Kidney capillary endothelial cell (primary cell): ENCODE results near the gene UBE2E2.

Experiments used
- DNase-seq: peaks from one replicate; pipeline ENCODE4 v3.0.0-alpha.2; 2018; ENCODE audit warnings: low spot score

The UBE2E2 gene

GRCh38 chr3:23276913-23277658, 74.0 kb downstream of the UBE2E2 start:
- DNase-seq: no peak

- no peak for DNase-seq
Measured at GRCh38 chr3:23277688-23278087, 74.6 kb downstream of the UBE2E2 start.

DNA sequence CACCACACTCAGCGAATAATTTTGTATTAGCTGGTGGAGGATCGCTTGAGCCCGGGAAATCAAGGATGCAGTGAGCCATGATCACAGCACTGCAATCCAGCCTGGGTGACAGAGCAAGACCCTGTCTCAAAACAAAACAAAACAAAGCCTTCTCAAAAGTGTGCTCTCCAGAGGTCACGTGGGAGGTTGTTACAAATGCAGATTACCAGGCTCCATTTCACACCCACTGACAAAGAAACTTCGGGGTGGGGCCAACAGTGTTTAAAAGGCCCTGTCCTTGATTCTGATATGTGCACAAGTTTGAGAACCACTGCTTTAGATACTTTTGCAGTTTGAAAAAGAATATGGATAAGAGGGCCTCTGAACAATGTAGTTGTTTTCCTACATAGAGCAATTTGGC, 80.5 kb downstream of the UBE2E2 start:
- DNase-seq: no peak

- DNase-seq: no peak
Measured at GRCh38 chr3:23288286-23288685, 85.2 kb downstream of the UBE2E2 start.

DNA sequence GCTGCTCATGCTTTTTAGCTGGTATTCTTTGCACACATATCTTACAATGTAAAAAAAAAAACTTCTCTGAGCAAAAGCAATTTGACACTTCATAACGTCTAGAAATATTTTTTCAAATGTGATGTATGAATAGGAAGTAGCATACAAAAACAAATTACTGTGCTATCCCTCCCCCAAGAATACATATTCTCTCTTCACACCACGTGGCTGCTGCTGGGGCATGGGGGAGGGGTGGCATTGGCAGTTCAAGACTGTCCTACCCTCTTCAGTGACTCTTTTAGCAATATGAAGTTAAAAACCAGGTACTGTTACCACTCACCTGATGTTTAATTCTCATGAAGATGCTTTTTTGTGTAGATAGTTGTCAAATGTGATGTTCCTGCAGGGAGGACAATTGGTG, 85.6 kb downstream of the UBE2E2 start:
- no peak for DNase-seq

- no peak for DNase-seq
Measured at GRCh38 chr3:23292432-23292831, 89.3 kb downstream of the UBE2E2 start.

GRCh38 chr3:23294770-23295387, 91.8 kb downstream of the UBE2E2 start:
- DNase-seq: no peak

DNA sequence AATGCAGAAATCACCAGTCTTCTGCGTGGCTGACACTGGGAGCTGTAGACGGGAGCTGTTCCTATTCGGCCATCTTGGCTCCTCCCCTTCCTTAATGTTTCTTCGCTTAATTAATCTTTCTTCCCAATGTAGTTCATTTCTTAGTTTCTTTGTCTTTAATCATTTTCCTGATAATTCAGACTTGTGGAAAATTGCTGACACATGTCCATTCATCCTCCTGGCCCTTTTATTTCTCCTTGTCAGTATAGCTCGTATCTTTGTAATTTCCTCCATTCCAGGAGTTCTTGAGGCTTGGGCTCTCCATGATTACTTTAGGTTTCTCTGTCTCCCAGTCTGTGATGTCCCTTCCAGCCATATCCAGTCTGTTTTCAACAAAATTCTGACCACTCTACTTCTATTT, 98.7 kb downstream of the UBE2E2 start:
- no peak for DNase-seq

DNA sequence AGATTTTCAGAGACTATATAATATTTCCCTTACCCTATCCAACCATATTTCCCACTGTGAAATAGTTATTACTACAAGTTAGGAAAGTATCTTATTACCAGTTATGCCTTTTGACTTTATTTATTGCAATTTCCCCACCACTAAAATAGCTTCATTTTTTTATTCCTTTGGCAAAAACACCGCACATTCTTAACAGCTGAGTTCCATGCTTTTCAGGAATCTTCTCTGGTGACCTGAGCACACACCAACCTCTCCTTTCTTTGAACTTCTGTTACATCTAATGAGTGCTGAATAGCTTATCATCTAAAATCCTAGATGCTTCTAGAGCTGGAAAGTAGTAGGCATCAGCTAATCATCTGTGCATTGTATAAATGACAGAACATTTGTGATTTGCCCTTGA, 99.1 kb downstream of the UBE2E2 start:
- DNase-seq: no peak

DNA sequence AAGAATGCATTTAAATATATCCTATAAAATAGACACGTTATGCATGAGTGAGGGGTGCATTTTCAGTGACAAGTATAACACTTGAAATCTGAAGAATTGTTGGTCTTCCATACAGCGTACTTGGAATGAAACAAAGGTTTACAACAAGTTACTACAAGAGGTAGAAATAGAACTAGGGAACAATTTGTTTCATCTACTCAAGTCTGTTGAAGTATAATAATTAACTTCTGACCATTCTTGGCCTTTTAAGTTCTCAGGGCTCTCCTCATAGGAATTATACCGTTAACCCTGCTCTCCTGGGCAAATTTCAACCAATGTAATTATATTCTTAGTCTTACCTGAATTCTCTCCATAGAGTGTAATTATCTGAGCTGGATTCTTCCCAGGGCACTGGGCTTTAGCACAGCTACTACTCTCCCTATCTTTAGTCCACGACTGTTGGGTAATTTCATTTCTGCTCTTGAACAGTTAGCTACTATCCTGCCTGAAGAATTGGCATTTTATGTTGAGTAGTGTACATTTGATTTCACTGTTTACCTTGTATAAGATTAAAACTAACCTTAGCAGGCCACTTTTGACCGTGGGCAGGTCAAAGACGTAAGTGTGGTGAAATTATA, 100.6 kb downstream of the UBE2E2 start:
- no peak for DNase-seq

DNA sequence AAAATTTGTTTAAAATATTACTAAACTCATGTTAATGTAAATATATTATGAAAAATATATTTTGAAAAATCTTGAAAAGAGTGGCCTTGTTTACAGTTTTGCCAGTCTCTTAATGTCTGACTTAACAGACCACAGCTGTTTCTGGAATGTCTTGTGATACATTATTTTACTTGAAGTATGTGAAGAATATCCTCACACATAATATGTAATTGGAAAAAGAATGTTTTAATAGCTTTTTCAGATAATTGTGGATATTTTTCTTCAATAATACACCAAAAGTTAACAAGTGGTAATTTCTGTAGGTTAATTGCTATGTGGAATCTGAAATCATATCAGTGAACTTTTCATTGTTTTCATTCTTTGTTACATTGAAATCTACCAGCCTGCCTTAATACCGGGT, 101.3 kb downstream of the UBE2E2 start:
- DNase-seq: no peak

DNA sequence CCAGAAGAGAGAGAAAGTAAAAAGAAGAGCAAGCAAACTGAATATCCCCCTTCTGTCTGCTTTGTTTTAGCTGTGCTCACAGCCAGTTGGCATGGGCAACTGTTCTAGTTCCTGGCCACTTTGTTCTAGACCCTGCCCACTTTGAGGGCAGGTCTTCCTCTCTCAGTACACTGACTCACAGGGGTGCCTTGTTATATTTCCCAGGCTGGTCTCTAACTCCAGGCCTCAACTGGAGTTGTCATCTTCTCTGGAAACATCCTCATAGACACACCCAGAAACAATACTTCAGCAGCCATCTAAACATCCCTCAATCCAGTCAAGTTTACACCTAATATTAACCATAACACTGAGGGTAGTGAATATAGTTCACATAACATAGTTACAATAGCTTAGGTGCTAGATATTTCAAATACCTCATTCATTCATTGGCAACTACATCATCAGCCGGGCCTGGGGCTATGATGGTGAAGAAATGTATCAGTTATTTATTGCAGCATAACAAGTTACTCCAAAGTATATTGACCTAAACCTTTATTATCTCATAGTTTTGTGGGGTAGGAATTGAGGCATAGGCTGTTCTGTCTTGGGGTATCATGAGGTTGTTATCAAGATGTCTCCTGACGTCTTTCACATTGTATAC, 106.0 kb downstream of the UBE2E2 start:
- DNase-seq: no peak

DNA sequence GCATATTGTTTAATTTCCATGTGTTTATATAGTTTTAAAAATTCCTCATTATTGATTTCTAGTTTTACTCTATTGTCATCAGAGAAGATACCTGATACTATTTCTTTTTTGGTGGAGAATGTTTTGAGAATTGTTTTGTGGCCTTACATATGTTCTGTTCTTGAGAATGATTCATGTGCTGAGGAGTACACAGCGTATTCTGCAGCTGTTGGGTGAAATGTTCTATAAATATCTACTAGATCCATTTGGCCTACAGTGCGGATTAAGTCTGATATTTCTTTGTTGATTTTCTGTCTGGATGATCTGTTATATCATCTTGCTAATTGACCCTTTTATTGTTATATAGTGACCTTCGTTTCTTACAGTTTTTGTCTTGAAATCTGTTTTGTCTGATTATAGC, 109.7 kb downstream of the UBE2E2 start:
- DNase-seq: no peak

- DNase-seq: no peak
Measured at GRCh38 chr3:23314981-23315762, 112.0 kb downstream of the UBE2E2 start.

DNA sequence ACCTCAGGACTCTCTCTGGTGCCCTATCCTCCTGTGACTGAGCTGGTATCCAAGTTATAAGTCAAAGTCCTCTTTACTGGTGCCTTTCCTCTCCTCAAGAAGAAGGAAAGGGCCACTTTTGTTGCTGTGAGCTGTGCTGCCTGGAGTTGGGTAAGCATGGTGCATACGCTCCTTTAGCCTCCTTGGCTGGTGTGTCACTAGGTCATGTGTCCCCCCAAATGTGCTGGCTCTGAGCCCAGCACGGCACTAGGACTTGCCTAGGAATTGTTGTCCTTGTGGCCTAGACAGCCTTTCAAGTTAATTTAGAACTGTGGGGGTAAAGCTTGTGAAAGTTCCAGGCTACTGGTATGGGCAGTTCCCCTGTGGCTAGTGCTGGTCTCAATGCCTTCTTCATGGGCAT, 113.8 kb downstream of the UBE2E2 start:
- no peak for DNase-seq

- DNase-seq: no peak
Measured at GRCh38 chr3:23319366-23320312, 116.5 kb downstream of the UBE2E2 start.

GRCh38 chr3:23320586-23321570, 117.8 kb downstream of the UBE2E2 start:
- DNase-seq: no peak

- peak; percentile 75 for DNase-seq
Measured at GRCh38 chr3:23324745-23325144, 121.6 kb downstream of the UBE2E2 start.

GRCh38 chr3:23325466-23326065, 122.4 kb downstream of the UBE2E2 start:
- DNase-seq: no peak
